HFF-Myc (cell line): Measurements from ENCODE around the gene NEXMIF.
"Not testable (repeated sequence)": the region's sequence is repeated elsewhere in the genome, so short reads cannot be mapped to it uniquely, and the experiment has no call there.

Experiments used
- DNase-seq: peaks from one replicate; pipeline ENCODE4 v3.0.0-alpha.2; 2011; ENCODE audit warnings: low read depth; ENCODE audit errors: extremely low read depth
- H3K4me3 ChIP-seq: replicated peaks from 2 replicates; pipeline ENCODE4 v1.5.1; 2011; ENCODE audit warnings: low read depth, mild to moderate bottlenecking, control low read depth, low read length
- CTCF ChIP-seq: IDR thresholded peaks from 2 replicates; pipeline ENCODE4 v1.5.1; 2012; ENCODE audit warnings: mild to moderate bottlenecking, low read depth, low read length, control low read depth; ENCODE audit errors: missing control alignments

Gene NEXMIF

GRCh38 chrX:74705269-74705668 is 220.0 kb downstream of the NEXMIF start:
- no peak overlapping the region for H3K4me3 ChIP-seq
- TF ChIP-seq CTCF: no peak
- DNase-seq: no peak

GRCh38 chrX:74701343-74701742 is 223.9 kb downstream of the NEXMIF start:
- not testable (repeated sequence) for DNase-seq, H3K4me3 ChIP-seq

GRCh38 chrX:74684466-74684865 is 240.8 kb downstream of the NEXMIF start:
- no peak overlapping the region for H3K4me3 ChIP-seq
- no peak for DNase-seq

More at GRCh38 chrX:74684466-74684865, 240.8 kb downstream of the NEXMIF start:
- no peak for TF ChIP-seq CTCF
